Right lobe of liver (tissue), 6 donors: ENCODE results near the gene PTPRR. TPM values are rescaled to one million over a fixed set of nuclear protein-coding genes. Genes with fewer than 3 reads are reported as not detected.

Experiments
- ATAC-seq, 4 donors: fragments of 200-7000 bp; cut with Tn5 transposase; one replicate each; pipeline ENCODE4 v1.9.1; 2020; ENCODE audit warnings: mild to moderate bottlenecking in 4 of 4, moderate library complexity in 4 of 4
- DNase-seq, 3 donors: peaks; one replicate each; pipeline ENCODE4 v3.0.0-alpha.2; 2020
- H3K27ac ChIP-seq, 3 donors: fragments of 200-600 bp; one replicate each; pipeline ENCODE4 v1.8.0; 2022
- H3K27me3 ChIP-seq, 2 donors: fragments of 200-600 bp; one replicate each; pipeline ENCODE4 v1.8.0; 2022
- H3K36me3 ChIP-seq, 4 donors: fragments of 200-600 bp; sonication (generic) in 1 of 4; one replicate each; pipeline versions ENCODE4 v1.5.1 to v1.8.0; 2017 to 2022; ENCODE audit warnings: control low read depth in 1 of 4
- H3K4me1 ChIP-seq, 4 donors: fragments of 200-600 bp; sonication (generic) in 1 of 4; one replicate each; pipeline versions ENCODE4 v1.5.1 to v1.8.0; 2017 to 2022; ENCODE audit warnings: control low read depth in 1 of 4
- H3K4me3 ChIP-seq, 3 donors: fragments of 200-600 bp; one replicate each; pipeline ENCODE4 v1.8.0; 2022
- H3K9me3 ChIP-seq, 4 donors: fragments of 200-600 bp; sonication (generic) in 1 of 4; one replicate each; pipeline versions ENCODE4 v1.5.1 to v1.8.0; 2017 to 2022; ENCODE audit warnings: control low read depth in 1 of 4
- POLR2A ChIP-seq: fragments of 450-650 bp; IDR thresholded peaks from one replicate; pipeline ENCODE4 v1.6.1; 2017; ENCODE audit warnings: antibody characterized with exemption, mild to moderate bottlenecking
- WGBS: methylation state at CpG from one replicate; pipeline ENCODE4 v1.1.6; 2018; ENCODE audit warnings: low coverage, low lambda C conversion rate; ENCODE audit not compliant: insufficient coverage; ENCODE audit errors: missing lambda C conversion rate; 5-methylcytosine and 5-hydroxymethylcytosine counted together
- intact Hi-C, 2 donors: fragments of 100-400 bp; cut with DNase I; formaldehyde crosslinking; loops; one replicate each; pipeline versions ENCODE4 v1.11.2 to v1.14.1; 2022
- total RNA-seq, 6 experiments: library from RNA; depleted of rRNA in 2 of 6; stranded (reverse); fragments of >200 nt in 2 of 6; fragmentation: NEBNext Ultra II Directional in 3 of 6; extraction: Animal tissue kit (Norgen Biotek cat#: 25700) in 3 of 6; gene quantifications; one replicate each; pipeline versions ENCODE4 v1.1.0 to v1.2.4, GENCODE V29; 2016 to 2023
- TF ChIP-seq, protein P1 (sequence below), 4 donors: fragments of 200-600 bp in 3 of 4; fragments of 450-650 bp in 1 of 4; IDR thresholded peaks; one replicate each; pipeline versions ENCODE4 v1.5.1 to v1.8.0; 2016 to 2022; ENCODE audit warnings: antibody characterized with exemption in 4 of 4, mild to moderate bottlenecking in 2 of 4
- donor health status: DM: no; HTN: yes; CAD: no.
- donor health status: DM: no; HTN: no; CAD: no.
- donor health status: DM: no; HTN: no; CAD: no.
- donor health status: DM: no; HTN: yes; CAD: no.
- donor health status: DM: no; HTN: yes; CAD: no.

The PTPRR gene
- total RNA-seq, 6 experiments from 2014 or later, result 0.12 TPM; not detected in 5

DNA sequence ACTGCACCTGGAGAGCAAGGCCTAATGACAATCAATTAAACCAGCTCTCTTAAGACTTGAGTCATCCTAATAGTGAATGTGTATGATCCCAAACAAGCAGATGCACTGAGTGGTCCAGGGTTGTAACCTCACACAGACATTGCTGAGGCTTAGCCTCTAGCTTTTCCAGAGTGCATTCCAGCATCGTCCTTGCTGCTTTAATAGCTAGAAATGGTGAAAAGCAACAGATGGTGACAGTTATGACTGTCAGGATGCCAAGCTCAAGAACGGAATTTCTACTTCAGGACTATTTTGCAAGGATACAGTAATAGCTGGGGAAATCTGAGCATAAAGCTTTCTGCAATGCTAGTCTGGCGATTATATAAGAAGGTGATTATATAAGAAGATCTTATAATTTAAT, 34.6 kb downstream of the PTPRR start:
- ATAC-seq, result no peak
- Histone ChIP-seq H3K4me3 (no peak overlapping the region), H3K27me3 (no peaks in the 10 kb centered on the region), H3K4me1 (no peaks in the 10 kb centered on the region), H3K36me3 (no peaks in the 10 kb centered on the region), H3K9me3 (no peaks in the 10 kb centered on the region), H3K27ac (no peak overlapping the region)
- 35% methylated on average over 3 of the region's 3 CpGs for WGBS
- intact Hi-C loops, result no loop called here
- DNase-seq, result no peak
- no peak for TF ChIP-seq POLR2A
- TF ChIP-seq, protein P1, sequence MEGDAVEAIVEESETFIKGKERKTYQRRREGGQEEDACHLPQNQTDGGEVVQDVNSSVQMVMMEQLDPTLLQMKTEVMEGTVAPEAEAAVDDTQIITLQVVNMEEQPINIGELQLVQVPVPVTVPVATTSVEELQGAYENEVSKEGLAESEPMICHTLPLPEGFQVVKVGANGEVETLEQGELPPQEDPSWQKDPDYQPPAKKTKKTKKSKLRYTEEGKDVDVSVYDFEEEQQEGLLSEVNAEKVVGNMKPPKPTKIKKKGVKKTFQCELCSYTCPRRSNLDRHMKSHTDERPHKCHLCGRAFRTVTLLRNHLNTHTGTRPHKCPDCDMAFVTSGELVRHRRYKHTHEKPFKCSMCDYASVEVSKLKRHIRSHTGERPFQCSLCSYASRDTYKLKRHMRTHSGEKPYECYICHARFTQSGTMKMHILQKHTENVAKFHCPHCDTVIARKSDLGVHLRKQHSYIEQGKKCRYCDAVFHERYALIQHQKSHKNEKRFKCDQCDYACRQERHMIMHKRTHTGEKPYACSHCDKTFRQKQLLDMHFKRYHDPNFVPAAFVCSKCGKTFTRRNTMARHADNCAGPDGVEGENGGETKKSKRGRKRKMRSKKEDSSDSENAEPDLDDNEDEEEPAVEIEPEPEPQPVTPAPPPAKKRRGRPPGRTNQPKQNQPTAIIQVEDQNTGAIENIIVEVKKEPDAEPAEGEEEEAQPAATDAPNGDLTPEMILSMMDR (IDR thresholded peaks at IDR 0.05), result no peak

DNA sequence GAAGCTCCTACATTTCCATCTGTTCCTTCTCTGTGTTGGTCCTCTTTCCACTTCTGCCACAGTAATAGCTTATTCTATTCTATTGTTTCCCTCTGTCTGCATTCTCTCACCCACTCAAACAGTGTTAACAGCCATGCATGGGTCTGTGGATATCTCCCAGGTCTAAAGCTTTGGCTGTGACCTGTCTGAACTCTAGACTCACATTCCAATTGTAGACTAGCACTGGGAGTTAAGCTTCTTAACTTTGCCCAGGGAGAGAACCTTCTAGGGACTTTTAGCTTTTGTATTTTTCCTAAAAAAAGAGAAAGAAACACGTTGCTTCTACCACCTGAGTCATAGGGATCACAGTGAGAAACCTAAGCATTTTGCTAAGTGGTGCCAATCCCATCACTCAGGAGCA, 36.7 kb downstream of the PTPRR start:
- no peak overlapping the region for H3K27ac ChIP-seq
- TF ChIP-seq, protein P1 (IDR thresholded peaks at IDR 0.05), result no peak
- no peak for TF ChIP-seq POLR2A
- no peaks in the 10 kb centered on the region for H3K36me3 ChIP-seq
- no peak for ATAC-seq
- no peaks in the 10 kb centered on the region for H3K27me3 ChIP-seq
- H3K4me3 ChIP-seq, result no peak overlapping the region
- no peak for DNase-seq
- 25% methylated on average over 1 of the region's 1 CpG for WGBS
- no peaks in the 10 kb centered on the region for H3K9me3 ChIP-seq
- intact Hi-C loops, result no loop called here
- H3K4me1 ChIP-seq, result no peaks in the 10 kb centered on the region

DNA sequence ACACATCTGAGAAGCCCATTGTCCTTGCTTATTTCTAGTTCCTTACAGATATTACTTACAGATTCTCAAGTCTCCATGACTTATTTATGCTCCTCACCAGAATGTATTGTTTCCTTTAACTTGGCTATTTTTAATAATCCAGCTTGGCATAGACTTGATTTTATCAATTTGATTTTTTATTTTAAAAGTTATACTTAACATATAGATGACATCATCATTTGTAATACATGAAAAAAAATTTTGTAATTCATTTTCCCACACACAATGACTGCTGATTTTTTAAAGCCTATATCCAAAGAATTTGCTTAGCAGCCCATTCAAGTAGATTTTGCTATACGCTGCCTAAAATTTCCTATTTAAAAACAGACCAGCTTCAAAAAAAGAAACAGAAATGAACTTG, 39.8 kb downstream of the PTPRR start:
- Histone ChIP-seq H3K27ac (no peak overlapping the region), H3K9me3 (no peaks in the 10 kb centered on the region), H3K27me3 (no peaks in the 10 kb centered on the region), H3K36me3 (no peaks in the 10 kb centered on the region), H3K4me1 (no peaks in the 10 kb centered on the region), H3K4me3 (no peak overlapping the region)
- ATAC-seq, result no peak
- WGBS, result 94% methylated on average over 1 of the region's 1 CpG
- TF ChIP-seq, protein P1 (IDR thresholded peaks at IDR 0.05), result no peak
- no peak for TF ChIP-seq POLR2A
- no peak for DNase-seq
- intact Hi-C loops, result no loop called here

DNA sequence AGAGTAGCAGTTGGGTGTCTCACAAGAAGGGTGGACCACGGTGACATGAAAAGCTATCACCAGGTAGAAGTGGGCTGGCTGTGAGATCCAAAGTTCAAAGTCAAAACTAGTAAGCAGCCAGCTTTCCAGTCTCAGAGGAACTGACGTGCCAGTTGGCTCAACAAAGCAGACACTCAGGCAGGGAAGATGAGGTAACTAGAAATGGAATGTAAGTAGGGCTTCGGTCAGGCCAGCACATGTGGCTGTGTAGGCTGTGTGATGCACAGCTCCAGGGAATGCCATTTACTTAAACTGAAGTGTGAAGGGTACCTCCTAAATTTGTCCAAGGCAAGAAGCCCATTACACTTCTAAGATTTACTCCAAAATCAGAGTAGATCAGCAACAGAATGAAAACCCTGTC, 43.6 kb downstream of the PTPRR start:
- Histone ChIP-seq H3K4me1 (no peaks in the 10 kb centered on the region), H3K27me3 (no peaks in the 10 kb centered on the region), H3K4me3 (no peak overlapping the region), H3K9me3 (no peaks in the 10 kb centered on the region), H3K36me3 (no peaks in the 10 kb centered on the region), H3K27ac (no peak overlapping the region)
- intact Hi-C loops, result no loop called here
- no peak for ATAC-seq
- DNase-seq, result no peak
- 8% methylated on average over 2 of the region's 3 CpGs for WGBS
- TF ChIP-seq, protein P1 (IDR thresholded peaks at IDR 0.05), result no peak
- no peak for TF ChIP-seq POLR2A

GRCh38 chr12:70875628-70876027, 44.9 kb downstream of the PTPRR start:
- ATAC-seq, result no peak
- H3K9me3 ChIP-seq, result no peaks in the 10 kb centered on the region
- no peak overlapping the region for H3K27ac ChIP-seq
- DNase-seq, result no peak
- no peaks in the 10 kb centered on the region for H3K27me3 ChIP-seq
- no peak overlapping the region for H3K4me3 ChIP-seq
- H3K36me3 ChIP-seq, result no peaks in the 10 kb centered on the region
- no peaks in the 10 kb centered on the region for H3K4me1 ChIP-seq
- TF ChIP-seq, protein P1 (IDR thresholded peaks at IDR 0.05), result no peak
- no peak for TF ChIP-seq POLR2A
- intact Hi-C loops, result no loop called here
